GM23248 (cell line): ENCODE results near the gene HTR4. TPM values are rescaled to one million over a fixed set of nuclear protein-coding genes. Genes with fewer than 3 reads are reported as not detected.
A peak's percentile ranks its signal among the peaks of the same experiment; 100 is the strongest.

Source experiments
- DNase-seq: peaks from one replicate; pipeline ENCODE4 v3.0.0-alpha.2; 2015
- H2AFZ ChIP-seq: fragments of 200-600 bp; sonication (generic); 2 replicates; pipeline ENCODE4 v1.6.1; 2016; ENCODE audit warnings: antibody characterized with exemption
- H3F3A ChIP-seq: fragments of 200-600 bp; sonication (generic); 2 replicates; pipeline ENCODE4 v1.6.1; 2016; ENCODE audit warnings: mild to moderate bottlenecking, antibody characterized with exemption, mixed run types; ENCODE audit not compliant: insufficient read depth
- H3K27ac ChIP-seq: fragments of 200-600 bp; sonication (generic); 2 replicates; pipeline ENCODE4 v1.5.1; 2016; ENCODE audit warnings: mild to moderate bottlenecking
- H3K27me3 ChIP-seq: fragments of 200-600 bp; sonication (generic); replicated peaks from 2 replicates; pipeline ENCODE4 v1.6.1; 2016; ENCODE audit warnings: mild to moderate bottlenecking; ENCODE audit not compliant: insufficient read depth
- H3K36me3 ChIP-seq: fragments of 200-600 bp; sonication (generic); 2 replicates; pipeline ENCODE4 v1.6.1; 2016; ENCODE audit warnings: low read depth, mild to moderate bottlenecking
- H3K4me1 ChIP-seq: fragments of 200-600 bp; sonication (generic); 2 replicates; pipeline ENCODE4 v1.6.1; 2016; ENCODE audit warnings: mild to moderate bottlenecking; ENCODE audit not compliant: insufficient read depth
- H3K4me2 ChIP-seq: fragments of 200-600 bp; sonication (generic); one replicate; pipeline ENCODE4 v1.6.1; 2016; ENCODE audit warnings: mild to moderate bottlenecking; ENCODE audit not compliant: unreplicated experiment
- H3K4me3 ChIP-seq: fragments of 200-600 bp; sonication (generic); 2 replicates; pipeline ENCODE4 v1.5.1; 2016; ENCODE audit warnings: mild to moderate bottlenecking
- H3K79me2 ChIP-seq: fragments of 200-600 bp; sonication (generic); 2 replicates; pipeline ENCODE4 v1.6.1; 2016; ENCODE audit warnings: mild to moderate bottlenecking; ENCODE audit not compliant: insufficient read depth
- H3K9ac ChIP-seq: fragments of 200-600 bp; sonication (generic); 2 replicates; pipeline ENCODE4 v1.6.1; 2016; ENCODE audit warnings: mild to moderate bottlenecking
- H3K9me2 ChIP-seq: fragments of 200-600 bp; sonication (generic); 2 replicates; pipeline ENCODE4 v1.6.1; 2016; ENCODE audit warnings: mixed run types, mild to moderate bottlenecking, moderate library complexity; ENCODE audit not compliant: insufficient read depth
- H3K9me3 ChIP-seq: fragments of 200-600 bp; sonication (generic); one replicate; pipeline ENCODE4 v1.6.1; 2017; ENCODE audit warnings: low read depth
- H4K20me1 ChIP-seq: fragments of 200-600 bp; sonication (generic); 2 replicates; pipeline ENCODE4 v1.6.0; 2016; ENCODE audit not compliant: insufficient read depth
- EZH2 ChIP-seq: fragments of 200-600 bp; sonication (generic); IDR thresholded peaks from 2 replicates; pipeline ENCODE4 v1.6.1; 2018; ENCODE audit warnings: antibody characterized with exemption, mild to moderate bottlenecking; ENCODE audit not compliant: insufficient read depth, poor library complexity, severe bottlenecking
- EZH2phosphoT487 ChIP-seq: fragments of 200-600 bp; sonication (generic); IDR thresholded peaks from 2 replicates; pipeline ENCODE4 v1.6.1; 2018; ENCODE audit warnings: antibody characterized with exemption, moderate library complexity, mild to moderate bottlenecking, low read depth; ENCODE audit not compliant: insufficient read depth
- WGBS, 2 experiments: methylation state at CpG; one replicate each; pipeline ENCODE4 v1.1.6; 2015 to 2017; ENCODE audit warnings: low lambda C conversion rate in 2 of 2, low coverage in 1 of 2; ENCODE audit errors: missing lambda C conversion rate in 2 of 2; 5-methylcytosine and 5-hydroxymethylcytosine counted together
- in situ Hi-C: fragments of 300-500 bp; cut with MboI; formaldehyde crosslinking; loops from 2 replicates; pipeline ENCODE4 v1.15.0; 2020
- polyA plus RNA-seq: library from polyadenylated mRNA; unstranded; fragments of >200 nt; fragmentation: Nextera tagmentation; extraction: Ambion mirVana; gene quantifications from 2 replicates; pipeline ENCODE4 v1.2.1, GENCODE V29; 2016
- total RNA-seq: library from RNA; depleted of rRNA; stranded (reverse); fragments of >200 nt; shearing (Covaris generic); gene quantifications from 2 replicates; pipeline ENCODE4 v1.2.3, GENCODE V29; 2014; rRNA removed

The HTR4 gene, protein sequence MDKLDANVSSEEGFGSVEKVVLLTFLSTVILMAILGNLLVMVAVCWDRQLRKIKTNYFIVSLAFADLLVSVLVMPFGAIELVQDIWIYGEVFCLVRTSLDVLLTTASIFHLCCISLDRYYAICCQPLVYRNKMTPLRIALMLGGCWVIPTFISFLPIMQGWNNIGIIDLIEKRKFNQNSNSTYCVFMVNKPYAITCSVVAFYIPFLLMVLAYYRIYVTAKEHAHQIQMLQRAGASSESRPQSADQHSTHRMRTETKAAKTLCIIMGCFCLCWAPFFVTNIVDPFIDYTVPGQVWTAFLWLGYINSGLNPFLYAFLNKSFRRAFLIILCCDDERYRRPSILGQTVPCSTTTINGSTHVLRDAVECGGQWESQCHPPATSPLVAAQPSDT
- total RNA-seq (not detected in 2 replicates), polyA plus RNA-seq (not detected in 2 replicates)

- Histone ChIP-seq H3K4me2 (no peak within 1 kb of the TSS), H3K9me2 (no peaks in the 10 kb centered on the region), H3K9me3 (no peaks in the 10 kb centered on the region), H2AFZ (no peak within 1 kb of the TSS), H3K36me3 (no peaks in the 10 kb centered on the region), H3K4me3 (no peak within 1 kb of the TSS), H3F3A (no peaks in the 10 kb centered on the region), H3K27ac (no peak within 1 kb of the TSS), H3K9ac (no peak within 1 kb of the TSS), H3K4me1 (no peaks in the 10 kb centered on the region), H4K20me1 (no peaks in the 10 kb centered on the region), H3K79me2 (no peaks in the 10 kb centered on the region), H3K27me3 (peaks cover 10% of the 10 kb centered on the region)
- in situ Hi-C loops: no loop called here
- no peak for TF ChIP-seq EZH2phosphoT487
- no peak for TF ChIP-seq EZH2
- DNase-seq: no peak
- 7 to 8% methylated on average over 38 to 50 of the region's 72 CpGs for WGBS, 2 experiments
These were observed at the start of gene HTR4 for GRCh38 chr5:148653836-148654781. Gene HTR4 (minus strand): TSS chr5:148654527. CDS start chr5:148637014, 17,513 bp downstream.

GRCh38 chr5:148702019-148702596 lies 47.8 kb upstream of the HTR4 start:
- Histone ChIP-seq H3F3A (no peaks in the 10 kb centered on the region; the same call in 1 of the 2 replicates), H3K79me2 (no peaks in the 10 kb centered on the region), H3K4me2 (no peak overlapping the region), H2AFZ (no peak overlapping the region), H3K4me3 (no peak overlapping the region), H3K9me3 (no peaks in the 10 kb centered on the region), H3K27ac (no peak overlapping the region), H3K27me3 (0 out of 2 replicates have a peak, but pooled peaks cover 5% of the 10 kb centered on the region), H3K4me1 (no peaks in the 10 kb centered on the region), H3K9me2 (no peaks in the 10 kb centered on the region), H3K9ac (no peak overlapping the region), H3K36me3 (no peaks in the 10 kb centered on the region), H4K20me1 (no peaks in the 10 kb centered on the region)
- in situ Hi-C loops: no loop called here
- TF ChIP-seq EZH2phosphoT487 (no peak), EZH2 (no peak)
- DNase-seq: no peak

GRCh38 chr5:148699028-148699427 lies 44.7 kb upstream of the HTR4 start:
- H3K27ac ChIP-seq: no peak overlapping the region
- H3K27me3 ChIP-seq: 0 out of 2 replicates have a peak, but pooled peaks cover 5% of the 10 kb centered on the region
- H2AFZ ChIP-seq: no peak overlapping the region
- 42 to 45% methylated on average over 3 of the region's 3 CpGs for WGBS, 2 experiments
- H3K4me1 ChIP-seq: no peaks in the 10 kb centered on the region
- no peak overlapping the region for H3K4me2 ChIP-seq
- no peaks in the 10 kb centered on the region for H3K9me3 ChIP-seq
- no peak for DNase-seq
- in situ Hi-C loops: no loop called here
- H3K9ac ChIP-seq: no peak overlapping the region
- H3K9me2 ChIP-seq: no peaks in the 10 kb centered on the region
- no peaks in the 10 kb centered on the region for H4K20me1 ChIP-seq
- H3F3A ChIP-seq: no peaks in the 10 kb centered on the region; the same call in 1 of the 2 replicates
- TF ChIP-seq EZH2phosphoT487: no peak
- no peak for TF ChIP-seq EZH2
- no peak overlapping the region for H3K4me3 ChIP-seq
- H3K79me2 ChIP-seq: no peaks in the 10 kb centered on the region
- no peaks in the 10 kb centered on the region for H3K36me3 ChIP-seq

DNA sequence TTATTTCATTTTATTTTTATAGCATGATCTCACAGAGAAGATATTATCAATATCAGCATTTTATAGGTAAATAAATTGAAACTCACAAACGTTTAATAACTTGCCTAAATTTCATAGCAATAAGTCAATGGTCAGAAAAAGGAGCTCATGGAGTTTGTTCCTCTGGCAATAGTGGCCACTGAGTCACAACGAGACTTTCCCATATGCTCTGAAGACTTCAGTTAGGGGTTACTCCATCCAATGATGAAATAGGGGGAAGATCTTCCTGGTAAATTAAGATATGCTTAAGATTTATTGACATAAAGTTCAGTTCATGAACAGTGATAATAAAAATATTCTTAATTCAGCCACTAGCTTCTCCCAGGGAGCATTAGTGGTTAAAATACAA lies 43.5 kb upstream of the HTR4 start:
- H3K27ac ChIP-seq: no peak overlapping the region
- H3K9ac ChIP-seq: no peak overlapping the region
- peak; percentile 41 for DNase-seq
- H3K4me2 ChIP-seq: no peak overlapping the region
- H3K4me1 ChIP-seq: no peaks in the 10 kb centered on the region
- H3K9me2 ChIP-seq: no peaks in the 10 kb centered on the region
- no peaks in the 10 kb centered on the region for H4K20me1 ChIP-seq
- H3F3A ChIP-seq: no peaks in the 10 kb centered on the region; the same call in 1 of the 2 replicates
- H2AFZ ChIP-seq: no peak overlapping the region
- no peaks in the 10 kb centered on the region for H3K79me2 ChIP-seq
- TF ChIP-seq EZH2phosphoT487 (no peak), EZH2 (no peak)
- H3K27me3 ChIP-seq: 0 out of 2 replicates have a peak, but pooled peaks cover 10% of the 10 kb centered on the region
- WGBS, 2 experiments: 1 to 2% methylated on average over 2 of the region's 2 CpGs
- no peaks in the 10 kb centered on the region for H3K36me3 ChIP-seq
- H3K9me3 ChIP-seq: no peaks in the 10 kb centered on the region
- in situ Hi-C loops: no loop called here
- no peak overlapping the region for H3K4me3 ChIP-seq
